DND-41 (cell line): ENCODE results near the gene FHL5.

Source experiments
- ATAC-seq: fragments of 200-7000 bp; cut with Tn5 transposase; 3 replicates; pipeline ENCODE4 v1.9.1; 2021; ENCODE audit warnings: low read depth; ENCODE audit not compliant: insufficient read depth
- DNase-seq: peaks from one replicate; pipeline ENCODE4 v3.0.0-alpha.2; 2020
- H2AFZ ChIP-seq: 2 replicates; pipeline ENCODE4 v1.6.0; 2012; ENCODE audit warnings: low read depth, low read length
- H3K27ac ChIP-seq: 2 replicates; pipeline ENCODE4 v1.5.1; 2012; ENCODE audit warnings: low read length, inconsistent platforms
- H3K27me3 ChIP-seq: fragments of 200-600 bp; sonication (generic); 2 replicates; pipeline ENCODE4 v1.6.0; 2012; ENCODE audit warnings: low read length, mild to moderate bottlenecking, inconsistent platforms; ENCODE audit not compliant: insufficient read depth, poor library complexity
- H3K36me3 ChIP-seq: 2 replicates; pipeline ENCODE4 v1.5.1; 2012; ENCODE audit warnings: low read length, inconsistent platforms; ENCODE audit not compliant: insufficient read depth
- H3K4me1 ChIP-seq: 2 replicates; pipeline ENCODE4 v1.5.1; 2012; ENCODE audit warnings: mild to moderate bottlenecking, low read length; ENCODE audit not compliant: insufficient read depth
- H3K4me2 ChIP-seq: 2 replicates; pipeline ENCODE4 v1.6.0; 2012; ENCODE audit warnings: mild to moderate bottlenecking, moderate library complexity, low read length, inconsistent platforms; ENCODE audit not compliant: insufficient read depth
- H3K4me3 ChIP-seq, 2 experiments: fragments of 200-600 bp in 1 of 2; shearing (Covaris generic) in 1 of 2; 2 replicates each; pipeline ENCODE4 v1.5.1; 2012 to 2016; ENCODE audit warnings: inconsistent platforms in 2 of 2, low read length in 2 of 2, mild to moderate bottlenecking in 2 of 2, low read depth in 1 of 2, moderate library complexity in 1 of 2
- H3K79me2 ChIP-seq: 2 replicates; pipeline ENCODE4 v1.6.0; 2012; ENCODE audit warnings: low read length, inconsistent platforms; ENCODE audit not compliant: insufficient read depth
- H3K9ac ChIP-seq: 2 replicates; pipeline ENCODE4 v1.6.0; 2012; ENCODE audit warnings: low read depth, mild to moderate bottlenecking, inconsistent platforms, low read length, moderate library complexity
- H3K9me3 ChIP-seq: 2 replicates; pipeline ENCODE4 v1.5.1; 2012; ENCODE audit warnings: low read length, moderate library complexity, mild to moderate bottlenecking, inconsistent platforms; ENCODE audit not compliant: insufficient read depth, severe bottlenecking
- H4K20me1 ChIP-seq: 2 replicates; pipeline ENCODE4 v1.6.0; 2012; ENCODE audit warnings: low read length; ENCODE audit not compliant: insufficient read depth
- EZH2 ChIP-seq: IDR thresholded peaks from 3 replicates; pipeline ENCODE4 v1.6.1; 2012; ENCODE audit warnings: borderline replicate concordance, low read depth, mild to moderate bottlenecking, moderate library complexity, low read length, inconsistent platforms; ENCODE audit not compliant: severe bottlenecking
- TF ChIP-seq, protein P1 (sequence below): IDR thresholded peaks from 2 replicates; pipeline ENCODE4 v1.5.1; 2012; ENCODE audit warnings: borderline replicate concordance, low read length, moderate library complexity, mild to moderate bottlenecking; ENCODE audit not compliant: poor library complexity, severe bottlenecking; ENCODE audit errors: extremely low read depth

FHL5 gene, protein sequence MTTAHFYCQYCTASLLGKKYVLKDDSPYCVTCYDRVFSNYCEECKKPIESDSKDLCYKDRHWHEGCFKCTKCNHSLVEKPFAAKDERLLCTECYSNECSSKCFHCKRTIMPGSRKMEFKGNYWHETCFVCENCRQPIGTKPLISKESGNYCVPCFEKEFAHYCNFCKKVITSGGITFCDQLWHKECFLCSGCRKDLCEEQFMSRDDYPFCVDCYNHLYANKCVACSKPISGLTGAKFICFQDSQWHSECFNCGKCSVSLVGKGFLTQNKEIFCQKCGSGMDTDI

DNA sequence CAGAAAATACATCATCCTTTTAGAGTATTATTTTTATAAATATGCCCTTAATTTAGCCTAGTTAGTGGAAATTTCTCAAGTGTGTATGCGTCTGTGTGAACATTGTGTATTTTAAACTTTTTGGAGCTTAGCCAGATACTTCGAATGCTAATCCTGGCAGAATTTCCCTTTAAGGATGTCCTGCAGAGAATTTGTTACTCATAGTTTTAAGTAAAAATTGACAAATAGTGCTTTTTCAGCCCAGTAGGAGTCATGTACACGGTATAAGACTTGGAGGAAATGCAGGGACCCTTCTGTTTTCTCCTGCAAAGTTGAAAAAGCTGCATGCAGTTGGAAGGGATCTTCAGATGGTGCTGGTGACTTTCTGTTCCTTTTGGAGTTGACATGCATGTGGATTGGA, at the start of gene FHL5:
Gene FHL5, plus strand, starts transcription at position 243 of the 400 bp plus-strand sequence. CDS start 40,486 bp downstream, outside the sequence.
- H3K36me3 ChIP-seq: no peaks in the 10 kb centered on the region
- H3K27me3 ChIP-seq: no peaks in the 10 kb centered on the region
- H4K20me1 ChIP-seq: no peaks in the 10 kb centered on the region
- no peak within 1 kb of the TSS for H3K9ac ChIP-seq
- no peak for DNase-seq
- H3K27ac ChIP-seq: no peak within 1 kb of the TSS
- no peaks in the 10 kb centered on the region for H3K9me3 ChIP-seq
- H3K4me2 ChIP-seq: no peak within 1 kb of the TSS
- H2AFZ ChIP-seq: no peak within 1 kb of the TSS
- no peaks in the 10 kb centered on the region for H3K79me2 ChIP-seq
- no peaks in the 10 kb centered on the region for H3K4me1 ChIP-seq
- no peak for ATAC-seq
- TF ChIP-seq EZH2: no peak
- TF ChIP-seq, protein P1, sequence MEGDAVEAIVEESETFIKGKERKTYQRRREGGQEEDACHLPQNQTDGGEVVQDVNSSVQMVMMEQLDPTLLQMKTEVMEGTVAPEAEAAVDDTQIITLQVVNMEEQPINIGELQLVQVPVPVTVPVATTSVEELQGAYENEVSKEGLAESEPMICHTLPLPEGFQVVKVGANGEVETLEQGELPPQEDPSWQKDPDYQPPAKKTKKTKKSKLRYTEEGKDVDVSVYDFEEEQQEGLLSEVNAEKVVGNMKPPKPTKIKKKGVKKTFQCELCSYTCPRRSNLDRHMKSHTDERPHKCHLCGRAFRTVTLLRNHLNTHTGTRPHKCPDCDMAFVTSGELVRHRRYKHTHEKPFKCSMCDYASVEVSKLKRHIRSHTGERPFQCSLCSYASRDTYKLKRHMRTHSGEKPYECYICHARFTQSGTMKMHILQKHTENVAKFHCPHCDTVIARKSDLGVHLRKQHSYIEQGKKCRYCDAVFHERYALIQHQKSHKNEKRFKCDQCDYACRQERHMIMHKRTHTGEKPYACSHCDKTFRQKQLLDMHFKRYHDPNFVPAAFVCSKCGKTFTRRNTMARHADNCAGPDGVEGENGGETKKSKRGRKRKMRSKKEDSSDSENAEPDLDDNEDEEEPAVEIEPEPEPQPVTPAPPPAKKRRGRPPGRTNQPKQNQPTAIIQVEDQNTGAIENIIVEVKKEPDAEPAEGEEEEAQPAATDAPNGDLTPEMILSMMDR: no peak
- no peak within 1 kb of the TSS for H3K4me3 ChIP-seq

DNA sequence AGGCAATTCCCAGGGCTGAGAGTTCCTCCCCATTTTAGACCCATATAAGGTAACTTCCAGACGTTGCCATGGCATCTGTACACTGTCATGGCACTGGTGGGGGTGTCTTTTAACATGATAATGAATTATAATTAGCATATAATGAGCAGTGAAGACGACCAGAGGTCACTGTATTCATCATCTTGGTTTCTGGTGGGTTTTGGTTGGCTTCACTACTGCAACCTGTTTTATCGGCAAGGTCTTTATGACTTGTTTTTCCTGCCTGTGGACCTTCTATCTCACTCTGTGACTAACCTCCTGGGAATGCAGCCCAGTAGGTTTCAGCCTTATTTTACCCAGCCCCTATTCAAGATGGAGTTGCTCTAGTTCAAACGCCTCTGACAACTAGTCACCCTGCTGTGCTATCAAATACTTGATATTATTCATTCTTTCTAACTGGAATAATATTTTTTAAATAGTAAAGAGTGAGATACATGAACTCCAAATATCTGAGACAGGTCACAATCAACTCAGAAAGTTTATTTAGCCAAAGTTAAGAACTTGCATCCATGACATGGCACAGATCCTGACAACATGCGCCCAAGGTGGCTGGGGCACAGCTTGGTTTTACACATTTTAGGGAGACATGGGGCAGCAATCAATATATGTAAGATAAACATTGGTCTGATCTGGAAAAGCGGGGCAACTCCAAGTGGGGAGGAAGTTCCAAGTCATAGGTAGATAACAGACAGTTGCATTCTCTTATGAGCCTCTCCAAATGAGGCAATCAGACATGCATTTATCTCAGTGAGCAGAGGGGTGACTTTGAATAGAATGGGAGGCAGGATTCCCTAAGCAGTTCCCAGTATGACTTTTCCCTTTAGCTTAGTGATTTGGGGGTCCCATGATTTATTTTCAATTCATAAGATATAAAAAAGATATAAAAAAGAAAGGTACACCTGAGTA, 42.5 kb upstream of the FHL5 start:
- H3K79me2 ChIP-seq: peaks cover 40% of the 10 kb centered on the region
- peak overlapping the region; percentile 91 for H3K27ac ChIP-seq
- ATAC-seq: no peak
- TF ChIP-seq, protein P1: no peak
- no peak for TF ChIP-seq EZH2
- H3K36me3 ChIP-seq: peaks cover 11% of the 10 kb centered on the region; the same call in 1 of the 2 replicates
- H3K4me1 ChIP-seq: peaks cover 33% of the 10 kb centered on the region
- H3K9ac ChIP-seq: peak overlapping the region; percentile 88
- H3K9me3 ChIP-seq: no peaks in the 10 kb centered on the region
- DNase-seq: no peak
- H3K27me3 ChIP-seq: no peaks in the 10 kb centered on the region
- H4K20me1 ChIP-seq: no peaks in the 10 kb centered on the region
- H2AFZ ChIP-seq: peak overlapping the region; percentile 88
- peak overlapping the region; percentile 65 to 97 for H3K4me3 ChIP-seq
- peak overlapping the region; percentile 80 for H3K4me2 ChIP-seq

DNA sequence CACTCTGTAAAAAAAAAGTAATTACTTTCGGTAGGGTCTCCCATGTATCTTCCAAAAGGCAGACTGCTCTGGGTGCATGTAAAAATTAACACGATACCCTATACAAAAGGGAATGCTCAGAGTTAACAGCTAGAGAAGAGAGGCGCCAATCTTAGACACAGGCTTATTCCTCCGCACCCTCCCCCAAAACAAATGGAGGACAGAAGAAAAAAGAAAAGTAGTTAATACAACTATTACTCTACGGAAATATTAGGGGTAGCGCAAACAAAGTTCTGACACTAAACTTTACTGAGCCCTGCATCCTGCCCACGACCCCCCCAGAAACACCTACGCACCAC, 41.7 kb upstream of the FHL5 start:
- H3K27me3 ChIP-seq: no peaks in the 10 kb centered on the region
- no peaks in the 10 kb centered on the region for H3K9me3 ChIP-seq
- peak overlapping the region; percentile 91 for H3K27ac ChIP-seq
- H3K4me1 ChIP-seq: peaks cover 33% of the 10 kb centered on the region
- H2AFZ ChIP-seq: peak overlapping the region; percentile 88
- H4K20me1 ChIP-seq: no peaks in the 10 kb centered on the region
- no peak for DNase-seq
- peak overlapping the region; percentile 65 to 97 for H3K4me3 ChIP-seq
- peak overlapping the region; percentile 80 for H3K4me2 ChIP-seq
- H3K9ac ChIP-seq: peak overlapping the region; percentile 88
- TF ChIP-seq, protein P1: no peak
- TF ChIP-seq EZH2: no peak
- no peak; the same call in 2 of the 3 replicates for ATAC-seq
- peaks cover 40% of the 10 kb centered on the region for H3K79me2 ChIP-seq
- H3K36me3 ChIP-seq: peaks cover 19% of the 10 kb centered on the region; the same call in 1 of the 2 replicates
